Mesothelial cell of epicardium (in vitro differentiated cells): ENCODE results near the gene CTNNBL1. TPM values are rescaled to one million over a fixed set of nuclear protein-coding genes. Genes with fewer than 3 reads are reported as not detected.

Source experiments
- DNase-seq, 2 experiments: peaks; one replicate each; pipeline ENCODE4 v3.0.0; 2021; ENCODE audit warnings: low spot score in 2 of 2; ENCODE audit not compliant: unreplicated experiment in 2 of 2
- H3K27ac Mint-ChIP-seq: 2 replicates; pipeline ENCODE4 v1.8.0; 2021; ENCODE audit warnings: mixed read lengths
- H3K27me3 Mint-ChIP-seq: 2 replicates; pipeline ENCODE4 v1.8.0; 2021; ENCODE audit warnings: low read depth, mixed read lengths
- H3K36me3 Mint-ChIP-seq: 2 replicates; pipeline ENCODE4 v1.8.0; 2021; ENCODE audit warnings: mixed read lengths
- H3K4me1 Mint-ChIP-seq: 2 replicates; pipeline ENCODE4 v1.8.0; 2021; ENCODE audit warnings: mixed read lengths
- H3K4me3 Mint-ChIP-seq: 2 replicates; pipeline ENCODE4 v1.8.0; 2021; ENCODE audit warnings: mild to moderate bottlenecking, moderate library complexity, mixed read lengths
- H3K9me3 Mint-ChIP-seq: 2 replicates; pipeline ENCODE4 v1.8.0; 2021; ENCODE audit warnings: mixed read lengths
- CTCF ChIP-seq: fragments of 200-600 bp; sonication (generic); IDR thresholded peaks from one replicate; pipeline ENCODE4 v1.5.0; 2021; ENCODE audit warnings: antibody characterized with exemption; ENCODE audit not compliant: unreplicated experiment
- total RNA-seq: library from RNA; stranded (reverse); gene quantifications from 3 replicates; pipeline ENCODE4 v1.2.1, GENCODE V29; 2021

CTNNBL1 gene
- total RNA-seq, 1 donor from 2014 or later: 59.0 TPM

- H3K27me3 Mint-ChIP-seq: no peaks in the 10 kb centered on the region
- TF ChIP-seq CTCF: no peak
- H3K27ac Mint-ChIP-seq: peak overlapping the region; percentile 88
- peaks cover 10% of the 10 kb centered on the region for H3K36me3 Mint-ChIP-seq
- H3K4me3 Mint-ChIP-seq: no peak overlapping the region
- no peak for DNase-seq
- H3K9me3 Mint-ChIP-seq: no peaks in the 10 kb centered on the region
- peaks cover 52% of the 10 kb centered on the region for H3K4me1 Mint-ChIP-seq
Measured at GRCh38 chr20:37727957-37728634, 34.3 kb downstream of the CTNNBL1 start.

GRCh38 chr20:37728635-37728983, 34.8 kb downstream of the CTNNBL1 start:
- Mint-ChIP-seq H3K4me1 (peaks cover 51% of the 10 kb centered on the region), H3K27me3 (no peaks in the 10 kb centered on the region), H3K36me3 (peaks cover 14% of the 10 kb centered on the region), H3K4me3 (no peak overlapping the region), H3K9me3 (no peaks in the 10 kb centered on the region), H3K27ac (peak overlapping the region; percentile 73)
- no peak for TF ChIP-seq CTCF
- DNase-seq: no peak

GRCh38 chr20:37729452-37729851, 35.6 kb downstream of the CTNNBL1 start:
- Mint-ChIP-seq H3K27ac (peak overlapping the region; percentile 68), H3K27me3 (no peaks in the 10 kb centered on the region), H3K36me3 (peaks cover 14% of the 10 kb centered on the region), H3K9me3 (no peaks in the 10 kb centered on the region), H3K4me1 (peaks cover 48% of the 10 kb centered on the region), H3K4me3 (no peak overlapping the region)
- DNase-seq: no peak
- TF ChIP-seq CTCF: no peak

GRCh38 chr20:37729909-37730308, 36.1 kb downstream of the CTNNBL1 start:
- Mint-ChIP-seq H3K36me3 (peaks cover 14% of the 10 kb centered on the region), H3K27ac (peak overlapping the region; percentile 68), H3K4me1 (peaks cover 50% of the 10 kb centered on the region), H3K27me3 (no peaks in the 10 kb centered on the region), H3K9me3 (no peaks in the 10 kb centered on the region), H3K4me3 (no peak overlapping the region)
- no peak for DNase-seq
- no peak for TF ChIP-seq CTCF

- DNase-seq: no peak
- Mint-ChIP-seq H3K27me3 (no peaks in the 10 kb centered on the region), H3K36me3 (peaks cover 31% of the 10 kb centered on the region), H3K9me3 (peaks cover 11% of the 10 kb centered on the region), H3K4me3 (no peak overlapping the region), H3K27ac (no peak overlapping the region), H3K4me1 (peaks cover 28% of the 10 kb centered on the region)
- no peak for TF ChIP-seq CTCF
Measured at GRCh38 chr20:37733416-37733815, 39.6 kb downstream of the CTNNBL1 start.
